CD14-positive monocyte (primary cell): ENCODE data around the gene NEGR1. TPM values are rescaled to one million over a fixed set of nuclear protein-coding genes. Genes with fewer than 3 reads are reported as not detected.

Source experiments
- DNase-seq, 3 donors: peaks; one replicate each; pipeline ENCODE4 v3.0.0-alpha.2; 2011 to 2022
- H2AFZ ChIP-seq: 2 replicates; pipeline ENCODE4 v1.6.0; 2012; ENCODE audit warnings: mild to moderate bottlenecking, low read depth, low read length, inconsistent platforms; ENCODE audit not compliant: insufficient read depth, poor library complexity, severe bottlenecking
- H3K27ac ChIP-seq, 2 donors: 1 replicate in 1 of 2; 2 replicates in 1 of 2; pipeline ENCODE4 v1.5.1; 2012 to 2013; ENCODE audit warnings: low read length in 2 of 2, control low read depth in 1 of 2, inconsistent platforms in 1 of 2, low read depth in 1 of 2, mild to moderate bottlenecking in 1 of 2
- H3K27me3 ChIP-seq, 2 donors: one replicate each; pipeline versions ENCODE4 v1.6.0 to v1.6.1; 2011 to 2013; ENCODE audit warnings: low read length in 2 of 2; ENCODE audit not compliant: control insufficient read depth in 2 of 2, insufficient read depth in 2 of 2
- H3K36me3 ChIP-seq, 2 donors: replicated peaks in 1 of 2; 1 replicate in 1 of 2; 2 replicates in 1 of 2; pipeline versions ENCODE4 v1.5.1 to v1.6.1; 2012 to 2013; ENCODE audit warnings: low read length in 2 of 2, control low read depth in 1 of 2, inconsistent platforms in 1 of 2, mild to moderate bottlenecking in 1 of 2; ENCODE audit not compliant: insufficient read depth in 2 of 2, control insufficient read depth in 1 of 2
- H3K4me1 ChIP-seq, 2 donors: 1 replicate in 1 of 2; 2 replicates in 1 of 2; pipeline versions ENCODE4 v1.5.1 to v1.6.1; 2012 to 2013; ENCODE audit warnings: low read length in 2 of 2, control low read depth in 1 of 2, inconsistent platforms in 1 of 2, mild to moderate bottlenecking in 1 of 2, moderate library complexity in 1 of 2; ENCODE audit not compliant: insufficient read depth in 2 of 2, control insufficient read depth in 1 of 2
- H3K4me2 ChIP-seq: replicated peaks from 2 replicates; pipeline ENCODE3; 2012; ENCODE audit warnings: low read length, moderate library complexity, mild to moderate bottlenecking; ENCODE audit not compliant: poor library complexity, severe bottlenecking; ENCODE audit errors: extremely low read depth
- H3K4me3 ChIP-seq, 3 experiments: fragments of 200-600 bp in 1 of 3; sonication (generic) in 1 of 3; replicated peaks in 1 of 3; 1 replicate in 2 of 3; 2 replicates in 1 of 3; pipeline ENCODE4 v1.5.1; 2011 to 2013; ENCODE audit warnings: low read length in 3 of 3, mild to moderate bottlenecking in 3 of 3, control low read depth in 2 of 3, low read depth in 2 of 3, inconsistent platforms in 1 of 3, moderate library complexity in 1 of 3
- H3K79me2 ChIP-seq: 2 replicates; pipeline ENCODE4 v1.6.0; 2012; ENCODE audit warnings: mild to moderate bottlenecking, control low read depth, inconsistent platforms, low read length, moderate library complexity; ENCODE audit not compliant: insufficient read depth
- H3K9ac ChIP-seq: 2 replicates; pipeline ENCODE4 v1.6.0; 2017; ENCODE audit warnings: low read length, mild to moderate bottlenecking; ENCODE audit not compliant: insufficient read depth, poor library complexity, severe bottlenecking
- H3K9me3 ChIP-seq, 2 donors: replicated peaks in 1 of 2; 1 replicate in 1 of 2; 2 replicates in 1 of 2; pipeline versions ENCODE4 v1.5.1 to v1.6.1; 2012 to 2013; ENCODE audit warnings: low read length in 2 of 2, control low read depth in 1 of 2; ENCODE audit not compliant: control insufficient read depth in 1 of 2, insufficient read depth in 1 of 2
- H4K20me1 ChIP-seq: 2 replicates; pipeline ENCODE4 v1.6.0; 2012; ENCODE audit warnings: mild to moderate bottlenecking, low read length, control low read depth, moderate library complexity; ENCODE audit not compliant: insufficient read depth
- H3K27ac Mint-ChIP-seq, 7 donors: one replicate each; pipeline ENCODE4 v1.8.0; 2020; ENCODE audit warnings: mild to moderate bottlenecking in 7 of 7, mixed read lengths in 7 of 7, moderate library complexity in 6 of 7, inconsistent platforms in 2 of 7
- H3K27me3 Mint-ChIP-seq, 3 donors: one replicate each; pipeline ENCODE4 v1.8.0; 2021 to 2022; ENCODE audit warnings: low read depth in 3 of 3, mild to moderate bottlenecking in 3 of 3, mixed read lengths in 3 of 3, moderate library complexity in 3 of 3, inconsistent platforms in 1 of 3
- H3K36me3 Mint-ChIP-seq, 2 donors: one replicate each; pipeline ENCODE4 v1.8.0; 2020; ENCODE audit warnings: mixed read lengths in 2 of 2, inconsistent platforms in 1 of 2, mild to moderate bottlenecking in 1 of 2
- H3K4me1 Mint-ChIP-seq: one replicate; pipeline ENCODE4 v1.8.0; 2020; ENCODE audit warnings: mild to moderate bottlenecking, mixed read lengths
- H3K4me3 Mint-ChIP-seq, 2 donors: one replicate each; pipeline ENCODE4 v1.8.0; 2020; ENCODE audit warnings: mild to moderate bottlenecking in 2 of 2, mixed read lengths in 2 of 2, moderate library complexity in 1 of 2
- H3K9me3 Mint-ChIP-seq, 7 donors: one replicate each; pipeline ENCODE4 v1.8.0; 2020 to 2022; ENCODE audit warnings: mixed read lengths in 7 of 7, mild to moderate bottlenecking in 6 of 7, moderate library complexity in 6 of 7, inconsistent platforms in 2 of 7
- CTCF ChIP-seq: fragments of 200-600 bp; IDR thresholded peaks from one replicate; pipeline ENCODE4 v1.8.0; 2022; ENCODE audit warnings: antibody characterized with exemption, mild to moderate bottlenecking
- WGBS: methylation state at CpG from one replicate; pipeline ENCODE4 v1.1.5; 2013; ENCODE audit warnings: missing lambda C conversion rate; ENCODE audit not compliant: insufficient coverage; 5-methylcytosine and 5-hydroxymethylcytosine counted together
- intact Hi-C, 2 donors: fragments of 100-400 bp; cut with micrococcal nuclease; formaldehyde crosslinking; loops; one replicate each; pipeline versions ENCODE4 v1.15.0 to v1.15.1; 2023
- polyA plus RNA-seq, 3 donors: library from polyadenylated mRNA; depleted of rRNA in 1 of 3; unstranded in 2 of 3; stranded (reverse) in 1 of 3; fragments of 300-500 nt in 2 of 3; fragments of >200 nt in 1 of 3; fragmentation: Illumina TruSeq in 2 of 3; gene quantifications; 1 replicate in 2 of 3; 2 replicates in 1 of 3; pipeline ENCODE4 v1.2.3, GENCODE V29; 2012 to 2021

Gene NEGR1
- polyA plus RNA-seq, 3 donors, result 0.03 to 0.15 (median 0.13) TPM

- no peak overlapping the region for H3K27ac ChIP-seq
- intact Hi-C loops, result no loop called here
Measured at GRCh38 chr1:71834601-71835441, 447.5 kb downstream of the NEGR1 start.

GRCh38 chr1:71831646-71832045, 450.7 kb downstream of the NEGR1 start:
- Mint-ChIP-seq H3K4me3 (no peak overlapping the region), H3K27me3 (peaks cover 0 to under 1% (median 0%) of the 10 kb centered on the region in 3 donors), H3K27ac (no peak overlapping the region), H3K36me3 (no peaks in the 10 kb centered on the region), H3K4me1 (peaks cover 9% of the 10 kb centered on the region), H3K9me3 (peaks cover 0 to 4% (median 0%) of the 10 kb centered on the region in 7 donors)
- TF ChIP-seq CTCF, result no peak
- Histone ChIP-seq H3K4me2 (no peak overlapping the region), H3K4me3 (no peak overlapping the region), H3K79me2 (no peaks in the 10 kb centered on the region), H3K9me3 (no peaks in the 10 kb centered on the region), H3K27me3 (no peaks in the 10 kb centered on the region), H3K36me3 (no peaks in the 10 kb centered on the region), H3K9ac (no peak overlapping the region), H4K20me1 (no peaks in the 10 kb centered on the region), H3K27ac (no peak overlapping the region), H3K4me1 (no peaks in the 10 kb centered on the region), H2AFZ (no peak overlapping the region)
- intact Hi-C loops, result no loop called here
- DNase-seq, result no peak
- 74% methylated on average over 4 of the region's 4 CpGs for WGBS

More at GRCh38 chr1:71834601-71835441, 447.5 kb downstream of the NEGR1 start:
- 100% methylated on average over 1 of the region's 4 CpGs for WGBS
- no peaks in the 10 kb centered on the region for H4K20me1 ChIP-seq
- peaks cover 0 to 1% (median 0%) of the 10 kb centered on the region in 3 donors for H3K27me3 Mint-ChIP-seq
- no peak overlapping the region for H3K4me3 Mint-ChIP-seq
- H3K4me3 ChIP-seq, result no peak overlapping the region
- H3K9ac ChIP-seq, result no peak overlapping the region
- H3K9me3 Mint-ChIP-seq, result peaks cover 0 to 2% (median 0%) of the 10 kb centered on the region in 7 donors
- H3K4me1 ChIP-seq, result no peaks in the 10 kb centered on the region
- H3K4me2 ChIP-seq, result no peak overlapping the region
- no peaks in the 10 kb centered on the region for H3K27me3 ChIP-seq
- no peaks in the 10 kb centered on the region for H3K79me2 ChIP-seq
- no peaks in the 10 kb centered on the region for H3K9me3 ChIP-seq
- DNase-seq, result no peak
- TF ChIP-seq CTCF, result no peak
- no peaks in the 10 kb centered on the region for H3K36me3 Mint-ChIP-seq
- peaks cover 8% of the 10 kb centered on the region for H3K4me1 Mint-ChIP-seq
- H3K36me3 ChIP-seq, result no peaks in the 10 kb centered on the region
- no peak overlapping the region for H2AFZ ChIP-seq
- H3K27ac Mint-ChIP-seq, result no peak overlapping the region
